ENCODE data around the gene AFM. TPM values are rescaled to one million over a fixed set of nuclear protein-coding genes. Genes with fewer than 3 reads are reported as not detected.
"Not testable (repeated sequence)": the region's sequence is repeated elsewhere in the genome, so short reads cannot be mapped to it uniquely, and the experiment has no call there.

Gene AFM
- total and polyA plus RNA-seq, 7 donors: not detected

- WGBS, 3 donors: 63 to 72% (median 67%) methylated on average over 3 of the region's 3 CpGs
- Histone ChIP-seq H3K9me3 (no peaks in the 10 kb centered on the region), H3K4me3 (no peak overlapping the region), H3K4me1 (no peaks in the 10 kb centered on the region), H3K27ac (no peak overlapping the region), H3K27me3 (ENCODE audit: insufficient read depth in 3 of 3, low read length in 2 of 3) (no peaks in the 10 kb centered on the region), H3K36me3 (ENCODE audit: insufficient read depth in 1 of 2, low read depth in 1 of 2) (no peaks in the 10 kb centered on the region)
- ATAC-seq (no peak), DNase-seq (no peak)
- TF ChIP-seq CTCF (IDR thresholded peaks at IDR 0.05): no peak
- intact Hi-C loops (cut with DNase I): no loop called here
Measured at GRCh38 chr4:73541251-73541650, 59.7 kb downstream of the AFM start.

- intact Hi-C loops (cut with DNase I): no loop called here
- Histone ChIP-seq H3K9me3 (no peaks in the 10 kb centered on the region), H3K27ac (no peak overlapping the region), H3K4me1 (no peaks in the 10 kb centered on the region), H3K36me3 (ENCODE audit: insufficient read depth in 1 of 2, low read depth in 1 of 2) (no peaks in the 10 kb centered on the region), H3K27me3 (ENCODE audit: insufficient read depth in 3 of 3, low read length in 2 of 3) (no peaks in the 10 kb centered on the region), H3K4me3 (no peak overlapping the region)
- TF ChIP-seq CTCF (IDR thresholded peaks at IDR 0.05): no peak
- 85 to 96% (median 91%) methylated on average over 2 of the region's 2 CpGs for WGBS, 3 donors
- no peak for DNase-seq
- no peak for ATAC-seq
Measured at GRCh38 chr4:73544620-73545019, 63.1 kb downstream of the AFM start.

- 93 to 97% (median 94%) methylated on average over 9 to 11 of the region's 11 CpGs for WGBS, 3 donors
- intact Hi-C loops (cut with DNase I); H3K9me3 ChIP-seq; H3K4me3 ChIP-seq; H3K27me3 ChIP-seq (ENCODE audit: insufficient read depth in 3 of 3, low read length in 2 of 3); H3K4me1 ChIP-seq; ATAC-seq; H3K36me3 ChIP-seq (ENCODE audit: insufficient read depth in 1 of 2, low read depth in 1 of 2); H3K27ac ChIP-seq; DNase-seq: not testable (repeated sequence)
Measured at GRCh38 chr4:73550865-73551264, 69.3 kb downstream of the AFM start.

Other genes with a start within 250 kb of the AFM start
- gene ANKRD17, start 222.9 kb upstream of the AFM start, total RNA-seq: 10 to 100 TPM; 46.6 to 66.2 (median 57.4) TPM
- gene ANKRD17, start 222.9 kb upstream of the AFM start, polyA plus RNA-seq: 10 to 100 TPM in 2 of 3 donors, 1 to 10 TPM in 1; 8.0 to 19.0 (median 17.9) TPM
- 1 to 10 TPM in 2 of 4 donors, not detected in 2; 5.4 to 5.9 TPM for gene ALB, start 77.5 kb upstream of the AFM start, total RNA-seq
- gene ALB, start 77.5 kb upstream of the AFM start, polyA plus RNA-seq: not detected
- not detected for gene AFP, start 45.5 kb upstream of the AFM start, total RNA-seq
- gene AFP, start 45.5 kb upstream of the AFM start, polyA plus RNA-seq: not detected
- not detected for gene RASSF6, start 138.7 kb downstream of the AFM start, total RNA-seq
- gene RASSF6, start 138.7 kb downstream of the AFM start, polyA plus RNA-seq: under 1 TPM in 1 of 3 donors, not detected in 2; 0.01 TPM

Data from psoas muscle (tissue), 8 donors.